PC-3 (cell line): ENCODE data around the gene GIPC3. TPM values are rescaled to one million over a fixed set of nuclear protein-coding genes. Genes with fewer than 3 reads are reported as not detected.
A peak's percentile ranks its signal among the peaks of the same experiment; 100 is the strongest.

Experiments used
- ATAC-seq: fragments of 200-7000 bp; cut with Tn5 transposase; 2 replicates; pipeline ENCODE4 v1.9.1; 2020; ENCODE audit warnings: mild to moderate bottlenecking, moderate library complexity
- BruUV-seq: library from RNA; stranded (reverse); fragments of 400-500 nt; replicated peaks from 2 replicates; lab custom pipeline; 2021; lab: Mats Ljungman, UMichigan
- CTCF ChIA-PET: fragments of 300-600 bp; sonication (Branson Sonifier 250); formaldehyde crosslinking; loops from one replicate; lab custom pipeline; 2022; ENCODE audit warnings: antibody characterized with exemption; lab: Charles Lee
- POLR2A ChIA-PET: fragments of 300-600 bp; sonication (Branson Sonifier 250); formaldehyde crosslinking; loops from one replicate; lab custom pipeline; 2022; ENCODE audit warnings: antibody characterized with exemption; ENCODE audit not compliant: unreplicated experiment; lab: Charles Lee
- DNase-seq: peaks from one replicate; pipeline ENCODE4 v3.0.0-alpha.2; 2015
- H2AFZ ChIP-seq: fragments of 300-600 bp; sonication (generic); 2 replicates; pipeline ENCODE4 v1.6.0; 2016; ENCODE audit warnings: antibody characterized with exemption, low read length
- H3F3A ChIP-seq: fragments of 300-600 bp; sonication (generic); one replicate; pipeline ENCODE4 v1.6.0; 2017; ENCODE audit warnings: antibody characterized with exemption, low read length, control low read depth, mild to moderate bottlenecking; ENCODE audit not compliant: unreplicated experiment
- H3K27ac ChIP-seq: fragments of 300-600 bp; sonication (generic); 2 replicates; pipeline ENCODE4 v1.5.1; 2016; ENCODE audit warnings: mild to moderate bottlenecking, low read length
- H3K27me3 ChIP-seq: fragments of 300-600 bp; sonication (generic); 2 replicates; pipeline ENCODE4 v1.6.1; 2016; ENCODE audit warnings: low read length, mixed read lengths
- H3K36me3 ChIP-seq: fragments of 300-600 bp; sonication (generic); 2 replicates; pipeline ENCODE4 v1.6.1; 2016; ENCODE audit warnings: low read depth, mixed run types, low read length, mixed read lengths
- H3K4me1 ChIP-seq: fragments of 300-600 bp; sonication (generic); 2 replicates; pipeline ENCODE4 v1.5.1; 2016; ENCODE audit warnings: low read length; ENCODE audit not compliant: insufficient read depth
- H3K4me2 ChIP-seq: fragments of 300-600 bp; sonication (generic); 2 replicates; pipeline ENCODE4 v1.6.0; 2016; ENCODE audit warnings: low read length
- H3K4me3 ChIP-seq: fragments of 300-600 bp; sonication (generic); 2 replicates; pipeline ENCODE4 v1.5.1; 2016; ENCODE audit warnings: mild to moderate bottlenecking, low read length, mixed read lengths
- H3K79me2 ChIP-seq: fragments of 300-600 bp; sonication (generic); 2 replicates; pipeline ENCODE4 v1.6.1; 2017; ENCODE audit warnings: low read length, mixed read lengths
- H3K9ac ChIP-seq: fragments of 300-600 bp; sonication (generic); 2 replicates; pipeline ENCODE4 v1.6.0; 2016; ENCODE audit warnings: mild to moderate bottlenecking, low read length
- H3K9me2 ChIP-seq: fragments of 300-600 bp; sonication (generic); replicated peaks from 2 replicates; pipeline ENCODE4 v1.6.1; 2016; ENCODE audit warnings: mixed run types, low read length, mixed read lengths
- H3K9me3 ChIP-seq: fragments of 300-600 bp; sonication (generic); 2 replicates; pipeline ENCODE4 v1.6.1; 2016; ENCODE audit warnings: low read length, mixed read lengths
- H4K20me1 ChIP-seq: fragments of 300-600 bp; sonication (generic); 2 replicates; pipeline ENCODE4 v1.6.1; 2016; ENCODE audit warnings: low read length, mixed read lengths
- CTCF ChIP-seq: fragments of 300-600 bp; sonication (generic); conservative IDR thresholded peaks from 2 replicates; pipeline ENCODE4 v1.5.1; 2017; ENCODE audit warnings: antibody characterized with exemption, low read depth, mild to moderate bottlenecking, low read length
- EZH2 ChIP-seq: fragments of 300-600 bp; sonication (generic); IDR thresholded peaks from one replicate; pipeline ENCODE4 v1.6.1; 2017; ENCODE audit warnings: antibody characterized with exemption, mild to moderate bottlenecking, low read length; ENCODE audit not compliant: unreplicated experiment
- EZH2phosphoT487 ChIP-seq: fragments of 300-600 bp; sonication (generic); IDR thresholded peaks from 2 replicates; pipeline ENCODE4 v1.6.1; 2018; ENCODE audit warnings: mild to moderate bottlenecking, antibody characterized with exemption, low read length, borderline replicate concordance
- intact Hi-C: fragments of 100-400 bp; cut with micrococcal nuclease; formaldehyde crosslinking; loops from 2 replicates; pipeline ENCODE4 v1.9.0; 2023
- total RNA-seq: library from RNA; depleted of rRNA; stranded (reverse); fragments of >200 nt; gene quantifications from 2 replicates; pipeline ENCODE4 v1.2.3, GENCODE V29; 2014

Gene GIPC3
- total RNA-seq, 1 experiment from 2014 or later: 0.18 TPM

GRCh38 chr19:3557461-3558248, 27.6 kb upstream of the GIPC3 start, which contains the start of gene MFSD12:
Gene MFSD12 (minus strand): TSS chr19:3557586. CDS start chr19:3557403, 183 bp downstream.
- CTCF ChIA-PET: interaction anchor here (0.5 kb wide), 1 partner anchor 756 kb away, joined by 5 read pairs; no protein-coding TSS in a partner anchor
- TF ChIP-seq CTCF: no peak
- TF ChIP-seq EZH2: no peak
- no peak for TF ChIP-seq EZH2phosphoT487
- POLR2A ChIA-PET: no interaction called here
- H3K27me3 ChIP-seq: no peaks in the 10 kb centered on the region
- TSS peak; percentile 70 for BruUV-seq
- H3K9me2 ChIP-seq: no peaks in the 10 kb centered on the region
- no peaks in the 10 kb centered on the region for H3K9me3 ChIP-seq
- H2AFZ ChIP-seq: peak within 1 kb of the TSS; percentile 92
- H3K4me2 ChIP-seq: peak within 1 kb of the TSS; percentile 97
- H3K4me1 ChIP-seq: peaks cover 19% of the 10 kb centered on the region; the same call in 1 of the 2 replicates
- peak within 1 kb of the TSS; percentile 91 for H3K4me3 ChIP-seq
- peak within 1 kb of the TSS; percentile 91 for H3K9ac ChIP-seq
- H3K79me2 ChIP-seq: peaks cover 38% of the 10 kb centered on the region
- H3F3A ChIP-seq: no peaks in the 10 kb centered on the region
- no peaks in the 10 kb centered on the region for H3K36me3 ChIP-seq
- peak within 1 kb of the TSS; percentile 91 for H3K27ac ChIP-seq
- ATAC-seq (peak; percentile 87), DNase-seq (peak; percentile 89)
- intact Hi-C loops: no loop called here
- H4K20me1 ChIP-seq: peaks cover 18% of the 10 kb centered on the region

- Histone ChIP-seq H3K9me2 (no peaks in the 10 kb centered on the region), H3K27me3 (no peaks in the 10 kb centered on the region), H3K36me3 (no peaks in the 10 kb centered on the region), H4K20me1 (no peaks in the 10 kb centered on the region), H3K27ac (no peak overlapping the region), H3K4me2 (no peak overlapping the region), H3K4me1 (peaks cover 12% of the 10 kb centered on the region), H3K9me3 (no peaks in the 10 kb centered on the region), H2AFZ (no peak overlapping the region), H3K79me2 (no peaks in the 10 kb centered on the region), H3K9ac (no peak overlapping the region), H3K4me3 (no peak overlapping the region), H3F3A (no peaks in the 10 kb centered on the region)
- TF ChIP-seq EZH2phosphoT487: no peak
- TF ChIP-seq EZH2: no peak
- TF ChIP-seq CTCF: no peak
- intact Hi-C loops: no loop called here
- POLR2A ChIA-PET: no interaction called here
- DNase-seq: no peak
- CTCF ChIA-PET: no interaction called here
- ATAC-seq: no peak
- BruUV-seq: no TSS peak
Observed at GRCh38 chr19:3563709-3564524, 21.4 kb upstream of the GIPC3 start.
